Neuron (in vitro differentiated cells): Measurements from ENCODE around the gene ADGRG6.
A peak's percentile ranks its signal among the peaks of the same experiment; 100 is the strongest.

Experiments used
- H2AFZ ChIP-seq: one replicate; pipeline ENCODE4 v1.6.1; 2013; ENCODE audit warnings: low read depth, mild to moderate bottlenecking, inconsistent platforms, low read length, moderate library complexity
- H3K27me3 ChIP-seq: one replicate; pipeline ENCODE4 v1.6.1; 2013; ENCODE audit warnings: low read length; ENCODE audit not compliant: insufficient read depth
- H3K36me3 ChIP-seq: one replicate; pipeline ENCODE4 v1.6.1; 2013; ENCODE audit warnings: low read length; ENCODE audit not compliant: insufficient read depth
- H3K4me1 ChIP-seq: one replicate; pipeline ENCODE4 v1.6.1; 2013; ENCODE audit warnings: low read length; ENCODE audit not compliant: insufficient read depth
- H3K4me3 ChIP-seq: 2 replicates; pipeline ENCODE4 v1.5.1; 2013; ENCODE audit warnings: mild to moderate bottlenecking, low read length, moderate library complexity
- H3K9me3 ChIP-seq: one replicate; pipeline ENCODE4 v1.6.1; 2013; ENCODE audit warnings: low read length

Gene ADGRG6

DNA sequence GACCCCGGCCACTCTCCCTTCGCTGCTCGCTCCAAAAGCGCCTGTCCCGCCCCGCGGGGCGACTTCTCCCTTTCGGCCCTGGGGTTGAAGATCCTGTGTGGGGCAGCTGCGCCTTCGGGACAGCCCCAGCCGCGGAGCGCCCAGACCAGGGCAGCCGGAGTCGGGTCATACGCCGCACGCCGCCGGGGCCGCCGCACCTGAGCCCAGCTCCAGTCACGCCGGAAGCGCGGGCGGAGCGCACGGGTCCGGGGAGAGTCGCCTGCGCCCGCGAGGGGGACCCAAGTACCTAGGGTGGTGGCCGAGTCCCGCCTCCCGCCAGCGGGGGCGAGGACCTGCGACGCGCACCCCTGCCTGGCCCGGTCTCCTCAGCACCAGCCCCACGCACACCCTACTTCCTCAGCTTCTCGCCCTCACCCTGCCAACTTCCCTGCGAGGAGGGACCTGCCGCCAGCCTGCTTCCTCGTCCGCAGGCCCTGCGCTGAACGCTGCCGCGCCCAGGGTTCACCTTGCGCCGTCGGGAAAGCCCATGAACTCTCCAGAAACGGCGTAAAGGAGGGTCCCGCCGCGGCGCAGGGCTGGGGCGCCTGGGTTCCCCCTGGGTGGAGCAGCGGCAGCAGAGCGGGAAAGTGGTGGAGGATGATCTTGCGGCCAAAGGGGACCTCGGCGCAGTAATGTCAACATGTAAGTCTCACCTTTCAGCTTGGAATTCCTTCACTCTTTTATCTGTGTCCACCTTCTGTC, at the start of gene ADGRG6:
TSS of gene ADGRG6 (plus strand) at position 357 of the 741 bp plus-strand sequence. CDS start at position 680, 323 bp downstream.
- Histone ChIP-seq H3K27me3 (no peaks in the 10 kb centered on the region), H3K4me1 (peaks cover 19% of the 10 kb centered on the region), H3K36me3 (no peaks in the 10 kb centered on the region), H3K9me3 (no peaks in the 10 kb centered on the region), H3K4me3 (peak within 1 kb of the TSS; percentile 57), H2AFZ (peak within 1 kb of the TSS; percentile 98)

DNA sequence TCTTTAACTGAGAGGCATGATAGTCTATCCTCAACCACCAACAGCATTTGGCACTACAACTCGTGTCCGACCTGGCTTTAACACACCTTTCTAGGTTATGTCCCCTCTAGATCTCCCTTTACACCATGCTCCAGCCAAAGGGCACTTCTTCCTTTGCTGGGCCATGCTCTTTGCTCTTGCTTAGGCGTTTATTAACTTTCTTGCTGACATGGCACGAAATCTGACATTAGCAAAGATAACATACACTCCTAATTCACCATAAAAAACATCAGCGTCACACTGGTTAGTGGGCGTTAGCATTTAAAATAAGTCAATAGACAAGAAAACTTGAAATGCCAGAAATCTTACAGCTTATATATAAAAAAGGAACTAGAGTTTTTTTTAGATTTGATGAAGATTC, 47.3 kb upstream of the ADGRG6 start:
- H3K27me3 ChIP-seq, result no peaks in the 10 kb centered on the region
- no peaks in the 10 kb centered on the region for H3K9me3 ChIP-seq
- H2AFZ ChIP-seq, result no peak overlapping the region
- H3K4me3 ChIP-seq, result no peak overlapping the region
- H3K4me1 ChIP-seq, result no peaks in the 10 kb centered on the region
- H3K36me3 ChIP-seq, result no peaks in the 10 kb centered on the region

- Histone ChIP-seq H3K36me3 (no peaks in the 10 kb centered on the region), H3K4me1 (no peaks in the 10 kb centered on the region), H3K27me3 (no peaks in the 10 kb centered on the region), H2AFZ (no peak overlapping the region), H3K4me3 (no peak overlapping the region), H3K9me3 (no peaks in the 10 kb centered on the region)
Observed at GRCh38 chr6:142255785-142256184, 46.0 kb upstream of the ADGRG6 start.

- no peaks in the 10 kb centered on the region for H3K4me1 ChIP-seq
- H3K9me3 ChIP-seq, result no peaks in the 10 kb centered on the region
- no peaks in the 10 kb centered on the region for H3K36me3 ChIP-seq
- H2AFZ ChIP-seq, result no peak overlapping the region
- H3K4me3 ChIP-seq, result no peak overlapping the region
- no peaks in the 10 kb centered on the region for H3K27me3 ChIP-seq
Observed at GRCh38 chr6:142258305-142258704, 43.5 kb upstream of the ADGRG6 start.

- Histone ChIP-seq H3K9me3 (no peaks in the 10 kb centered on the region), H3K4me1 (no peaks in the 10 kb centered on the region), H2AFZ (no peak overlapping the region), H3K27me3 (no peaks in the 10 kb centered on the region), H3K4me3 (no peak overlapping the region), H3K36me3 (no peaks in the 10 kb centered on the region)
Observed at GRCh38 chr6:142258757-142259156, 43.0 kb upstream of the ADGRG6 start.

- Histone ChIP-seq H3K36me3 (no peaks in the 10 kb centered on the region), H3K4me3 (no peak overlapping the region), H3K9me3 (no peaks in the 10 kb centered on the region), H2AFZ (no peak overlapping the region), H3K27me3 (no peaks in the 10 kb centered on the region), H3K4me1 (no peaks in the 10 kb centered on the region)
Observed at GRCh38 chr6:142260748-142261147, 41.1 kb upstream of the ADGRG6 start.

GRCh38 chr6:142262231-142262630, 39.6 kb upstream of the ADGRG6 start:
- Histone ChIP-seq H3K36me3 (no peaks in the 10 kb centered on the region), H3K4me1 (no peaks in the 10 kb centered on the region), H2AFZ (no peak overlapping the region), H3K9me3 (no peaks in the 10 kb centered on the region), H3K27me3 (no peaks in the 10 kb centered on the region), H3K4me3 (no peak overlapping the region)

GRCh38 chr6:142265476-142265875, 36.3 kb upstream of the ADGRG6 start:
- H2AFZ ChIP-seq, result no peak overlapping the region

DNA sequence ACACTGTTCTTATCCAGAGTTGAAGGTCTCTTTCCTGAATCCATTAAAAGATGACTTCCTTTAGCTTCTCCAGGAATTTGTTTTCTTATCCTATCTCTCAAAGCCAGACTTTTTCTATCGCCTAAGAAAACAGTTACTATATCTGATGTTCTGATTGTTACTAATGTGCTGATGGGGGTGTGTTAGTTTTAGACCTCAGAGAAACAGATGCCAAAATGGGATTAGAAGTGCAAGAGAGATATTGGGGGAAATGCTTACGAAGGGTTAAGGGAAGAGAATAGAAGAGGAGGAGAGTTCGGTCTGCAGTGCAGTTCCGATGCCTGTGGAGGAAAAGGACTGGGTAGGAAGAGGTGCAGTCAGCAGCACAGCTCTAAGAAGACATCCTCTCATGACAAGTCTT, 35.7 kb upstream of the ADGRG6 start:
- Histone ChIP-seq H3K27me3 (no peaks in the 10 kb centered on the region), H3K4me1 (no peaks in the 10 kb centered on the region), H3K36me3 (no peaks in the 10 kb centered on the region), H3K4me3 (no peak overlapping the region), H3K9me3 (no peaks in the 10 kb centered on the region), H2AFZ (no peak overlapping the region)

More at GRCh38 chr6:142265476-142265875, 36.3 kb upstream of the ADGRG6 start:
- Histone ChIP-seq H3K36me3 (no peaks in the 10 kb centered on the region), H3K27me3 (no peaks in the 10 kb centered on the region), H3K4me3 (no peak overlapping the region), H3K9me3 (no peaks in the 10 kb centered on the region), H3K4me1 (no peaks in the 10 kb centered on the region)

DNA sequence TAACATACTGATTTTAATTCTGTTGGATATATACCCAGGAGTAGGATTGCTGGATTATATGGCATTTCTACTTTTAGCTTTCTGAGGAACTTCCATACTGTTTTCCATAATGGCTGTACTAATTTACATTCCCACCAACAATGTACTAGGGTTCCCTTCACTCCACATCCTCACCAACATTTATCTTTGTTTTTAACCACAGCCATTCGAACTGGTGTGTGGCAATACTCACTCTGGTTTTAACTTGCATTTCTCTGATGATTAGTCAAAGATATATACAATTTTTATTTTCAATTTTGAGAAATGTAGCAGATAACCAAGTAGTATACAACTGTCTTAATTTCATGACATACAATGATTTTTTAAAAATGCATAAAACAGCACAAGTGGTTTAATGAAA, 30.3 kb upstream of the ADGRG6 start:
- Histone ChIP-seq H3K27me3 (no peaks in the 10 kb centered on the region), H3K9me3 (no peaks in the 10 kb centered on the region)

DNA sequence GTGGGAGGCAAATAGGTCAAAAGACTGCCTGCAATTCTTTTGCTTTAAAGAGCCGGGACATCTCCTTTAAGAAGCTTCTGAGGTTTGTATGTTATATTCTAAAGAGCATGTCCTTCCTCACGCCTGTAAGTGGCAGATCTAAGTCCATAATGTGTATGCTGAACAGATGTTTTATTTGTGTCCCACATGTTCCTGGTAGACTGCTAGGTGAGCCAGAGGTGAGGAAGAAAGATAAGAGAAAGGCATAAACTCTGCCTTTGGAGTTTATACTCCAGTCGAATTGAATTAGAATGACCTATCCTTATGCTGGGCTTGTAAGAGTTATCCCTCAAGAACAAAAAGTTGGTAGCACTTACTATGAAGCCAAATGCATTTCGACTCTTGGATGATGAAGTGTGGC, 27.2 kb upstream of the ADGRG6 start:
- no peaks in the 10 kb centered on the region for H3K27me3 ChIP-seq

More for the DNA sequence above, 30.3 kb upstream of the ADGRG6 start:
- no peaks in the 10 kb centered on the region for H3K36me3 ChIP-seq
- no peak overlapping the region for H3K4me3 ChIP-seq
- no peak overlapping the region for H2AFZ ChIP-seq
- H3K4me1 ChIP-seq, result no peaks in the 10 kb centered on the region

GRCh38 chr6:142275236-142276006, 26.4 kb upstream of the ADGRG6 start:
- Histone ChIP-seq H3K4me3 (no peak overlapping the region), H3K27me3 (no peaks in the 10 kb centered on the region), H3K36me3 (no peaks in the 10 kb centered on the region), H3K4me1 (peaks cover 16% of the 10 kb centered on the region), H2AFZ (no peak overlapping the region), H3K9me3 (no peaks in the 10 kb centered on the region)

More for the DNA sequence above, 27.2 kb upstream of the ADGRG6 start:
- no peak overlapping the region for H2AFZ ChIP-seq
- no peaks in the 10 kb centered on the region for H3K36me3 ChIP-seq
- H3K4me1 ChIP-seq, result peaks cover 12% of the 10 kb centered on the region
- no peak overlapping the region for H3K4me3 ChIP-seq
- no peaks in the 10 kb centered on the region for H3K9me3 ChIP-seq

- H3K4me1 ChIP-seq, result peaks cover 16% of the 10 kb centered on the region
- H3K27me3 ChIP-seq, result no peaks in the 10 kb centered on the region
- H3K36me3 ChIP-seq, result no peaks in the 10 kb centered on the region
- H3K4me3 ChIP-seq, result no peak overlapping the region
- H2AFZ ChIP-seq, result no peak overlapping the region
- H3K9me3 ChIP-seq, result no peaks in the 10 kb centered on the region
Observed at GRCh38 chr6:142276256-142276655, 25.6 kb upstream of the ADGRG6 start.
